Mucosa of rectum (tissue), 2 donors: ENCODE data around the gene DHRS3.
A peak's percentile ranks its signal among the peaks of the same experiment; 100 is the strongest.

ENCODE experiments used
- H3K27ac ChIP-seq, 2 donors: one replicate each; pipeline ENCODE4 v1.7.0; 2013; ENCODE audit warnings: inconsistent platforms in 2 of 2, low read depth in 2 of 2, low read length in 2 of 2
- H3K27me3 ChIP-seq, 2 donors: one replicate each; pipeline ENCODE4 v1.7.0; 2013; ENCODE audit warnings: low read length in 2 of 2; ENCODE audit not compliant: control insufficient read depth in 2 of 2, insufficient read depth in 2 of 2
- H3K36me3 ChIP-seq, 2 donors: one replicate each; pipeline ENCODE4 v1.7.0; 2013; ENCODE audit warnings: low read length in 2 of 2; ENCODE audit not compliant: control insufficient read depth in 2 of 2, insufficient read depth in 2 of 2
- H3K4me1 ChIP-seq, 2 donors: one replicate each; pipeline ENCODE4 v1.7.0; 2013; ENCODE audit warnings: low read length in 2 of 2, mild to moderate bottlenecking in 1 of 2; ENCODE audit not compliant: control insufficient read depth in 2 of 2, insufficient read depth in 2 of 2
- H3K4me3 ChIP-seq, 2 donors: one replicate each; pipeline ENCODE4 v1.7.0; 2013; ENCODE audit warnings: low read length in 2 of 2
- H3K9ac ChIP-seq, 2 donors: one replicate each; pipeline ENCODE4 v1.7.0; 2013; ENCODE audit warnings: low read length in 2 of 2, low read depth in 1 of 2, mild to moderate bottlenecking in 1 of 2
- H3K9me3 ChIP-seq, 2 donors: one replicate each; pipeline ENCODE4 v1.7.0; 2013; ENCODE audit warnings: low read length in 2 of 2; ENCODE audit not compliant: control insufficient read depth in 2 of 2
- donor health status: healthy.
- donor health status: Normal muscosa, but diverticular disease.

The DHRS3 gene

GRCh38 chr1:12617511-12617900, 504 bp downstream of the DHRS3 start:
- H3K27me3 ChIP-seq, result no peaks in the 10 kb centered on the region
- H3K9me3 ChIP-seq, result no peaks in the 10 kb centered on the region
- peak overlapping the region; percentile 77 to 93 for H3K9ac ChIP-seq
- H3K4me1 ChIP-seq, result peaks cover 30 to 35% of the 10 kb centered on the region in 2 donors
- peak overlapping the region; percentile 88 to 89 for H3K4me3 ChIP-seq
- peak overlapping the region; percentile 96 to 99 for H3K27ac ChIP-seq
- H3K36me3 ChIP-seq, result peaks cover 1 to 3% of the 10 kb centered on the region in 2 donors

GRCh38 chr1:12616709-12617373, 1.2 kb downstream of the DHRS3 start:
- peak overlapping the region; percentile 96 to 99 for H3K27ac ChIP-seq
- H3K9me3 ChIP-seq, result no peaks in the 10 kb centered on the region
- H3K4me3 ChIP-seq, result peak overlapping the region; percentile 88 to 89
- H3K9ac ChIP-seq, result peak overlapping the region; percentile 77 to 93
- no peaks in the 10 kb centered on the region for H3K27me3 ChIP-seq
- peaks cover 3 to 7% of the 10 kb centered on the region in 2 donors for H3K36me3 ChIP-seq
- H3K4me1 ChIP-seq, result peaks cover 30 to 38% of the 10 kb centered on the region in 2 donors

- Histone ChIP-seq H3K36me3 (peaks cover 8 to 13% of the 10 kb centered on the region in 2 donors), H3K9me3 (no peaks in the 10 kb centered on the region), H3K4me3 (peak overlapping the region; percentile 88 to 89), H3K4me1 (peaks cover 30 to 38% of the 10 kb centered on the region in 2 donors), H3K27ac (peak overlapping the region; percentile 96 to 99), H3K9ac (peak overlapping the region; percentile 77 to 93), H3K27me3 (no peaks in the 10 kb centered on the region)
Observed at GRCh38 chr1:12615865-12616708, 1.9 kb downstream of the DHRS3 start.

- Histone ChIP-seq H3K4me3 (peak overlapping the region; percentile 88 to 89), H3K9ac (peak overlapping the region; percentile 77 to 93), H3K27ac (peak overlapping the region; percentile 96 to 99), H3K4me1 (peaks cover 29 to 38% of the 10 kb centered on the region in 2 donors), H3K27me3 (no peaks in the 10 kb centered on the region), H3K36me3 (peaks cover 13 to 21% of the 10 kb centered on the region in 2 donors), H3K9me3 (no peaks in the 10 kb centered on the region)
Observed at GRCh38 chr1:12615159-12615864, 2.7 kb downstream of the DHRS3 start.

- Histone ChIP-seq H3K4me1 (peaks cover 24 to 33% of the 10 kb centered on the region in 2 donors), H3K4me3 (peak overlapping the region; percentile 88 to 89)
Observed at GRCh38 chr1:12614402-12615158, 3.4 kb downstream of the DHRS3 start.

GRCh38 chr1:12613180-12613579, 4.8 kb downstream of the DHRS3 start:
- no peak overlapping the region for H3K9ac ChIP-seq
- H3K4me1 ChIP-seq, result peaks cover 14 to 22% of the 10 kb centered on the region in 2 donors
- H3K9me3 ChIP-seq, result no peaks in the 10 kb centered on the region
- H3K4me3 ChIP-seq, result no peak overlapping the region
- no peaks in the 10 kb centered on the region for H3K27me3 ChIP-seq
- peak overlapping the region in 1 of 2 donors; percentile 11 for H3K27ac ChIP-seq
- peaks cover 14 to 27% of the 10 kb centered on the region in 2 donors for H3K36me3 ChIP-seq

More at GRCh38 chr1:12614402-12615158, 3.4 kb downstream of the DHRS3 start:
- H3K9me3 ChIP-seq, result no peaks in the 10 kb centered on the region
- H3K27me3 ChIP-seq, result no peaks in the 10 kb centered on the region
- peak overlapping the region; percentile 96 to 99 for H3K27ac ChIP-seq
- peak overlapping the region in 1 of 2 donors; percentile 93 for H3K9ac ChIP-seq
- H3K36me3 ChIP-seq, result peaks cover 14 to 22% of the 10 kb centered on the region in 2 donors

GRCh38 chr1:12610941-12611340, 7.1 kb downstream of the DHRS3 start:
- Histone ChIP-seq H3K9me3 (no peaks in the 10 kb centered on the region), H3K9ac (no peak overlapping the region), H3K4me3 (no peak overlapping the region), H3K27ac (no peak overlapping the region), H3K36me3 (peaks cover 19 to 30% of the 10 kb centered on the region in 2 donors), H3K4me1 (peaks cover 11 to 18% of the 10 kb centered on the region in 2 donors), H3K27me3 (no peaks in the 10 kb centered on the region)

GRCh38 chr1:12610305-12610935, 7.6 kb downstream of the DHRS3 start:
- H3K27ac ChIP-seq, result no peak overlapping the region
- H3K4me1 ChIP-seq, result peaks cover 11 to 18% of the 10 kb centered on the region in 2 donors
- peaks cover 19 to 30% of the 10 kb centered on the region in 2 donors for H3K36me3 ChIP-seq
- H3K4me3 ChIP-seq, result no peak overlapping the region
- H3K9ac ChIP-seq, result no peak overlapping the region
- no peaks in the 10 kb centered on the region for H3K9me3 ChIP-seq
- H3K27me3 ChIP-seq, result no peaks in the 10 kb centered on the region

GRCh38 chr1:12609469-12610003, 8.5 kb downstream of the DHRS3 start:
- Histone ChIP-seq H3K9ac (no peak overlapping the region), H3K9me3 (no peaks in the 10 kb centered on the region), H3K4me3 (no peak overlapping the region), H3K36me3 (peaks cover 19 to 33% of the 10 kb centered on the region in 2 donors), H3K27me3 (no peaks in the 10 kb centered on the region), H3K27ac (no peak overlapping the region), H3K4me1 (peaks cover 7 to 11% of the 10 kb centered on the region in 2 donors)
